B cell (primary cell): Measurements from ENCODE around the gene COL25A1. TPM values are rescaled to one million over a fixed set of nuclear protein-coding genes. Genes with fewer than 3 reads are reported as not detected.

Experiments used
- ATAC-seq: fragments of 200-7000 bp; cut with Tn5 transposase; one replicate; pipeline ENCODE4 v1.10.0; 2021; ENCODE audit warnings: low read depth, mild to moderate bottlenecking, moderate number of reproducible peaks, moderate library complexity
- CTCF ChIA-PET: fragments of 350-600 bp; sonication (Branson Sonifier 250); formaldehyde crosslinking; loops from one replicate; lab custom pipeline; 2021; ENCODE audit warnings: antibody characterized with exemption, inconsistent platforms; lab: Charles Lee
- POLR2A ChIA-PET: fragments of 350-600 bp; sonication (Branson Sonifier 250); formaldehyde crosslinking; loops from one replicate; lab custom pipeline; 2021; ENCODE audit warnings: antibody characterized with exemption; lab: Charles Lee
- DNase-seq: peaks from one replicate; pipeline ENCODE4 v3.0.0; 2013
- H2AFZ ChIP-seq: 2 replicates; pipeline ENCODE4 v1.6.1; 2012; ENCODE audit warnings: mild to moderate bottlenecking, low read depth, low read length; ENCODE audit not compliant: insufficient read depth, poor library complexity, severe bottlenecking
- H3K27ac ChIP-seq, 2 donors: 1 replicate in 1 of 2; 2 replicates in 1 of 2; pipeline ENCODE4 v1.5.1; 2012 to 2013; ENCODE audit warnings: low read length in 2 of 2, mild to moderate bottlenecking in 2 of 2, moderate library complexity in 1 of 2
- H3K27me3 ChIP-seq, 4 experiments: fragments of 200-600 bp in 1 of 4; sonication (generic) in 1 of 4; replicated peaks in 1 of 4; 1 replicate in 2 of 4; 2 replicates in 2 of 4; pipeline versions ENCODE4 v1.6.1 to v1.7.0; 2013 to 2016; ENCODE audit warnings: low read length in 3 of 4, mild to moderate bottlenecking in 2 of 4, mixed read lengths in 1 of 4, moderate library complexity in 1 of 4; ENCODE audit not compliant: insufficient read depth in 4 of 4, control insufficient read depth in 3 of 4; ENCODE audit errors: control extremely low read depth in 1 of 4
- H3K36me3 ChIP-seq, 2 experiments: replicated peaks in 1 of 2; 1 replicate in 1 of 2; 2 replicates in 1 of 2; pipeline versions ENCODE4 v1.6.1 to v1.7.1; 2013; ENCODE audit warnings: low read length in 1 of 2; ENCODE audit not compliant: insufficient read depth in 2 of 2, control insufficient read depth in 1 of 2; ENCODE audit errors: control extremely low read depth in 1 of 2, extremely low read depth in 1 of 2
- H3K4me1 ChIP-seq, 2 donors: fragments of 200-600 bp in 1 of 2; sonication (generic) in 1 of 2; 1 replicate in 1 of 2; 2 replicates in 1 of 2; pipeline versions ENCODE4 v1.5.1 to v1.6.1; 2013 to 2017; ENCODE audit warnings: low read length in 2 of 2; ENCODE audit not compliant: control insufficient read depth in 2 of 2, insufficient read depth in 2 of 2
- H3K4me2 ChIP-seq: replicated peaks from 2 replicates; pipeline ENCODE3; 2012; ENCODE audit warnings: mild to moderate bottlenecking, low read depth, low read length; ENCODE audit not compliant: poor library complexity, severe bottlenecking
- H3K4me3 ChIP-seq, 5 experiments: fragments of 200-600 bp in 1 of 5; sonication (generic) in 1 of 5; 1 replicate in 3 of 5; 2 replicates in 2 of 5; pipeline versions ENCODE4 v1.5.1 to v1.7.0; 2011 to 2016; ENCODE audit warnings: low read length in 4 of 5, mild to moderate bottlenecking in 4 of 5, low read depth in 2 of 5, control low read depth in 1 of 5, moderate library complexity in 1 of 5; ENCODE audit not compliant: insufficient read depth in 1 of 5; ENCODE audit errors: control extremely low read depth in 1 of 5, extremely low read depth in 1 of 5
- H3K79me2 ChIP-seq: fragments of 200-600 bp; sonication (generic); one replicate; pipeline ENCODE4 v1.6.0; 2016; ENCODE audit warnings: low read length; ENCODE audit not compliant: control insufficient read depth, insufficient read depth
- H3K9ac ChIP-seq: fragments of 200-600 bp; sonication (generic); 2 replicates; pipeline ENCODE4 v1.6.1; 2017; ENCODE audit warnings: mild to moderate bottlenecking, low read length, moderate library complexity
- H3K9me3 ChIP-seq, 3 donors: one replicate each; pipeline versions ENCODE4 v1.6.1 to v1.7.1; 2013; ENCODE audit warnings: low read length in 2 of 3; ENCODE audit not compliant: control insufficient read depth in 2 of 3, insufficient read depth in 1 of 3; ENCODE audit errors: control extremely low read depth in 1 of 3
- H4K20me1 ChIP-seq: 2 replicates; pipeline ENCODE4 v1.6.0; 2012; ENCODE audit warnings: mild to moderate bottlenecking, low read length; ENCODE audit not compliant: insufficient read depth, control insufficient read depth, poor library complexity, severe bottlenecking
- H3K27ac Mint-ChIP-seq: one replicate; pipeline ENCODE4 v1.8.0; 2021; ENCODE audit warnings: mixed read lengths
- H3K27me3 Mint-ChIP-seq: one replicate; pipeline ENCODE4 v1.8.0; 2021; ENCODE audit warnings: mixed read lengths
- H3K4me1 Mint-ChIP-seq: one replicate; pipeline ENCODE4 v1.8.0; 2021; ENCODE audit warnings: mixed read lengths
- H3K4me3 Mint-ChIP-seq: one replicate; pipeline ENCODE4 v1.8.0; 2021; ENCODE audit warnings: mixed read lengths
- H3K9me3 Mint-ChIP-seq: one replicate; pipeline ENCODE4 v1.8.0; 2022; ENCODE audit warnings: mixed read lengths; ENCODE audit not compliant: insufficient read depth
- CTCF ChIP-seq: fragments of 200-600 bp; IDR thresholded peaks from one replicate; pipeline ENCODE4 v1.8.0; 2022; ENCODE audit warnings: antibody characterized with exemption, mild to moderate bottlenecking
- EZH2 ChIP-seq: IDR thresholded peaks from 2 replicates; pipeline ENCODE4 v1.6.1; 2012; ENCODE audit warnings: borderline replicate concordance, low read depth, mild to moderate bottlenecking, moderate library complexity, low read length; ENCODE audit not compliant: insufficient read depth, poor library complexity, severe bottlenecking
- WGBS: methylation state at CpG from one replicate; pipeline ENCODE4 v1.1.5; 2013; ENCODE audit warnings: missing lambda C conversion rate; ENCODE audit not compliant: insufficient coverage; 5-methylcytosine and 5-hydroxymethylcytosine counted together
- intact Hi-C: fragments of 100-400 bp; cut with micrococcal nuclease; formaldehyde crosslinking; loops from one replicate; pipeline ENCODE4 v1.10.0; 2022
- polyA plus RNA-seq: library from polyadenylated mRNA; depleted of rRNA; stranded (reverse); fragments of >200 nt; gene quantifications from 2 replicates; pipeline ENCODE4 v1.2.3, GENCODE V29; 2012
- total RNA-seq, 2 donors: library from RNA; stranded (reverse); fragments of 120-200 nt in 1 of 2; gene quantifications; 1 replicate in 1 of 2; 2 replicates in 1 of 2; pipeline versions ENCODE4 v1.2.3 to v1.2.4, GENCODE V29; 2013 to 2022

The COL25A1 gene
- total and polyA plus RNA-seq, 2 donors (not counting 1 experiment from before 2014, with no cell fraction given), result not detected

GRCh38 chr4:109301651-109302360 is 652 bp downstream of the COL25A1 start:
- ATAC-seq (no peak), DNase-seq (peak; percentile 4)
- no peaks in the 10 kb centered on the region for H3K9me3 Mint-ChIP-seq
- Histone ChIP-seq H3K79me2 (no peaks in the 10 kb centered on the region), H2AFZ (peak overlapping the region; percentile 51), H3K9ac (peak overlapping the region; percentile 51), H3K4me2 (peak overlapping the region; percentile 76), H3K36me3 (no peaks in the 10 kb centered on the region), H3K27me3 (peaks cover 0 to 44% (median 41%) of the 10 kb centered on the region in 4 experiments), H3K9me3 (peaks cover 0 to 18% (median 2%) of the 10 kb centered on the region in 3 donors), H3K27ac (no peak overlapping the region), H4K20me1 (no peaks in the 10 kb centered on the region), H3K4me1 (peaks cover 18 to 21% of the 10 kb centered on the region in 2 donors), H3K4me3 (peak overlapping the region in 4 of 5 experiments; percentile 26 to 45 (median 40))
- CTCF ChIA-PET, result no interaction called here
- TF ChIP-seq CTCF (no peak), EZH2 (no peak)
- intact Hi-C loops, result no loop called here
- WGBS, result 12% methylated on average over 37 of the region's 40 CpGs
- peak overlapping the region; percentile 75 for H3K4me3 Mint-ChIP-seq
- no peak overlapping the region for H3K27ac Mint-ChIP-seq
- H3K27me3 Mint-ChIP-seq, result peaks cover 54% of the 10 kb centered on the region
- POLR2A ChIA-PET, result no interaction called here
- H3K4me1 Mint-ChIP-seq, result peaks cover 16% of the 10 kb centered on the region

- CTCF ChIA-PET, result no interaction called here
- no peak overlapping the region for H3K27ac ChIP-seq
- H3K9me3 ChIP-seq, result peaks cover 0 to 18% (median 2%) of the 10 kb centered on the region in 3 donors
- no peaks in the 10 kb centered on the region for H3K36me3 ChIP-seq
- peaks cover 0 to 39% (median 33%) of the 10 kb centered on the region in 4 experiments for H3K27me3 ChIP-seq
- H3K9ac ChIP-seq, result no peak overlapping the region
- no peak for TF ChIP-seq CTCF
- TF ChIP-seq EZH2, result no peak
- H2AFZ ChIP-seq, result no peak overlapping the region
- intact Hi-C loops, result no loop called here
- POLR2A ChIA-PET, result no interaction called here
- no peak overlapping the region for H3K4me3 Mint-ChIP-seq
- peaks cover 42% of the 10 kb centered on the region for H3K27me3 Mint-ChIP-seq
- WGBS, result no CpG with 5 or more reads among the region's 3 CpGs
- no peaks in the 10 kb centered on the region for H4K20me1 ChIP-seq
- peaks cover 18 to 21% of the 10 kb centered on the region in 2 donors for H3K4me1 ChIP-seq
- H3K9me3 Mint-ChIP-seq, result no peaks in the 10 kb centered on the region
- no peak overlapping the region for H3K4me3 ChIP-seq
- no peaks in the 10 kb centered on the region for H3K79me2 ChIP-seq
- peaks cover 16% of the 10 kb centered on the region for H3K4me1 Mint-ChIP-seq
- DNase-seq, result no peak
- no peak for ATAC-seq
- no peak overlapping the region for H3K27ac Mint-ChIP-seq
- H3K4me2 ChIP-seq, result no peak overlapping the region
These were observed 4.0 kb downstream of the COL25A1 start for GRCh38 chr4:109298279-109299010.
